A549 (cell line): ENCODE results near the gene ENTPD8. TPM values are rescaled to one million over a fixed set of nuclear protein-coding genes. Genes with fewer than 3 reads are reported as not detected.

Source experiments
- ATAC-seq, 2 experiments: fragments of 200-7000 bp in 1 of 2; fragments of >200 bp in 1 of 2; cut with Nextera tagmentation in 1 of 2; cut with Tn5 transposase in 1 of 2; 3 replicates each; pipeline versions ENCODE4 v1.8.0 to v1.9.1; 2018 to 2020; ENCODE audit warnings: mild to moderate bottlenecking in 1 of 2, moderate library complexity in 1 of 2
- CTCF ChIA-PET: fragments of 300-600 bp; sonication (Branson Sonifier 250); formaldehyde crosslinking; extraction: SDS; loops from one replicate; lab custom pipeline; 2021; ENCODE audit warnings: antibody characterized with exemption, inconsistent platforms; lab: Yijun Ruan, JAX
- POLR2A ChIA-PET: fragments of 350-600 bp; formaldehyde crosslinking; extraction: SDS; loops from one replicate; lab custom pipeline; 2021; ENCODE audit warnings: antibody characterized with exemption, inconsistent platforms; lab: Yijun Ruan, JAX
- DNase-seq, 2 experiments: peaks; one replicate each; pipeline versions ENCODE4 v3.0.0 to v3.0.0-alpha.2; 2011 to 2016; ENCODE audit warnings: low read depth in 1 of 2, low spot score in 1 of 2
- FAIRE-seq: peaks from 2 replicates; lab custom pipeline; 2011; peaks lifted over from hg19 to GRCh38; lab: Jason Lieb, UNC
- H3K27ac ChIP-seq, 2 experiments: fragments of >200 bp; sonication (Bioruptor Twin); formaldehyde crosslinking; 3 replicates each; pipeline ENCODE4 v1.5.1; 2016 to 2017
- H3K4me1 ChIP-seq: fragments of >200 bp; sonication (Bioruptor Twin); formaldehyde crosslinking; 3 replicates; pipeline ENCODE4 v1.6.1; 2016
- H3K4me2 ChIP-seq: fragments of >200 bp; sonication (Bioruptor Twin); formaldehyde crosslinking; 3 replicates; pipeline ENCODE4 v1.6.1; 2016
- H3K4me3 ChIP-seq: fragments of >200 bp; sonication (Bioruptor Twin); formaldehyde crosslinking; 3 replicates; pipeline ENCODE4 v1.5.1; 2016
- H3K9me3 ChIP-seq: fragments of >200 bp; sonication (Bioruptor Twin); formaldehyde crosslinking; 3 replicates; pipeline ENCODE4 v1.6.1; 2016
- CEBPB ChIP-seq, 2 experiments: fragments of >200 bp in 1 of 2; sonication (Bioruptor Twin) in 1 of 2; formaldehyde crosslinking in 1 of 2; IDR thresholded peaks; 2 replicates each; pipeline ENCODE4 v1.6.1; 2012 to 2016
- CHD2 ChIP-seq: fragments of 150-350 bp; IDR thresholded peaks from 2 replicates; pipeline ENCODE4 v1.6.1; 2014; ENCODE audit warnings: low read length; ENCODE audit not compliant: partially characterized antibody
- EHMT2 ChIP-seq: fragments of 200-600 bp; sonication (generic); IDR thresholded peaks from 2 replicates; pipeline ENCODE4 v1.6.1; 2016; ENCODE audit warnings: antibody characterized with exemption, low read depth, mild to moderate bottlenecking, moderate library complexity
- EP300 ChIP-seq, 2 experiments: fragments of >200 bp; sonication (Bioruptor Twin); formaldehyde crosslinking; IDR thresholded peaks; 2 replicates in 1 of 2; 3 replicates in 1 of 2; pipeline ENCODE4 v1.6.1; 2016 to 2017
- HDAC2 ChIP-seq: fragments of 200-600 bp; sonication (generic); IDR thresholded peaks from 2 replicates; pipeline ENCODE4 v1.6.1; 2016
- HEYL ChIP-seq: fragments of 250-450 bp; sonication (Bioruptor Pico); IDR thresholded peaks from 2 replicates; pipeline ENCODE4 v1.8.0; 2021; ENCODE audit warnings: mild to moderate bottlenecking, moderate library complexity
- HOXB13 ChIP-seq: fragments of 250-450 bp; sonication (Bioruptor Pico); IDR thresholded peaks from 2 replicates; pipeline ENCODE4 v1.5.0; 2020; ENCODE audit warnings: low read depth, mild to moderate bottlenecking, moderate library complexity
- MYC ChIP-seq: IDR thresholded peaks from 2 replicates; pipeline ENCODE4 v1.6.1; 2012; ENCODE audit warnings: mild to moderate bottlenecking, inconsistent platforms, low read length, improper control_type of control experiment, borderline replicate concordance
- NFE2L2 ChIP-seq: fragments of 150-350 bp; conservative IDR thresholded peaks from 2 replicates; pipeline ENCODE4 v1.6.1; 2014; ENCODE audit warnings: low read length
- NR3C1 ChIP-seq: fragments of >200 bp; sonication (Bioruptor Twin); formaldehyde crosslinking; IDR thresholded peaks from 3 replicates; pipeline ENCODE4 v1.6.1; 2017
- PBX3 ChIP-seq: IDR thresholded peaks from 2 replicates; pipeline ENCODE4 v1.6.1; 2012
- RCOR1 ChIP-seq: fragments of 150-350 bp; IDR thresholded peaks from 2 replicates; pipeline ENCODE4 v1.6.1; 2014; ENCODE audit warnings: antibody characterized with exemption, low read length, low read depth
- TP53 ChIP-seq: fragments of 250-450 bp; sonication (Bioruptor Pico); IDR thresholded peaks from 2 replicates; pipeline ENCODE4 v1.5.0; 2021; ENCODE audit warnings: mild to moderate bottlenecking, moderate library complexity
- WGBS: methylation state at CpG from one replicate; pipeline ENCODE4 v1.1.6; 2017; ENCODE audit errors: missing lambda C conversion rate; 5-methylcytosine and 5-hydroxymethylcytosine counted together
- polyA plus RNA-seq, 4 experiments: library from polyadenylated mRNA; depleted of rRNA in 3 of 4; stranded (reverse); fragments of >200 nt; fragmentation: RNase III in 1 of 4; extraction: RNeasy Plus Mini Kit Qiagen cat#74134 plus additional on column Dnase treatment in 1 of 4; gene quantifications; 2 replicates in 3 of 4; 3 replicates in 1 of 4; pipeline ENCODE4 v1.2.3, GENCODE V29; 2011 to 2017
- TF ChIP-seq, protein P1 (sequence below): fragments of 250-450 bp; sonication (Bioruptor Pico); IDR thresholded peaks from 2 replicates; pipeline ENCODE4 v1.5.0; 2021; ENCODE audit warnings: mild to moderate bottlenecking, moderate library complexity, borderline replicate concordance
- TF ChIP-seq, protein P2 (sequence below): fragments of 150-350 bp; IDR thresholded peaks from 2 replicates; pipeline ENCODE4 v1.6.1; 2014; ENCODE audit warnings: low read depth, mild to moderate bottlenecking, low read length
- TF ChIP-seq, protein P3 (sequence below): IDR thresholded peaks from 2 replicates; pipeline ENCODE4 v1.6.1; 2012; ENCODE audit warnings: low read depth, borderline replicate concordance

ENTPD8 gene
- polyA plus RNA-seq, 2 of the 4 experiments (the other 2 are of a cell fraction) = 0.18 to 0.36 TPM

DNA sequence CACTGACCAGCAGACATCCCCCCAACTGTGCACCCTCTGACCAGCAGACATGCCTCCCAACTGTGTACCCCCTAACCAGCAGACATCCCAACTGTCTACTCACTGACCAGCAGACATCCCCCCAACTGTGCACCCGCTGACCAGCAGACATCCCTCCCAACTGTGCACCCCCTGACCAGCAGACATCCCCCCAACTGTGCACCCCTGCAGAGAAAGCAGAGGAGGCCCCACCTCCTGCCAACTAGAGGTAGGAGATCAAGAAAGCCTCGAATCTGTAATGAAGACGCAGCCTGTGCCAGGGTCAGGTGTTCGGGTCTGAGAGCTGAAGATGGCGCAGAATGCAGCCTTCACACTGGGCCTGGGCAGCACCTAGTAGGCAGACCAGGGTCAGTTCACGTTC lies 47.7 kb upstream of the ENTPD8 start (continued):
- TF ChIP-seq, protein P1, sequence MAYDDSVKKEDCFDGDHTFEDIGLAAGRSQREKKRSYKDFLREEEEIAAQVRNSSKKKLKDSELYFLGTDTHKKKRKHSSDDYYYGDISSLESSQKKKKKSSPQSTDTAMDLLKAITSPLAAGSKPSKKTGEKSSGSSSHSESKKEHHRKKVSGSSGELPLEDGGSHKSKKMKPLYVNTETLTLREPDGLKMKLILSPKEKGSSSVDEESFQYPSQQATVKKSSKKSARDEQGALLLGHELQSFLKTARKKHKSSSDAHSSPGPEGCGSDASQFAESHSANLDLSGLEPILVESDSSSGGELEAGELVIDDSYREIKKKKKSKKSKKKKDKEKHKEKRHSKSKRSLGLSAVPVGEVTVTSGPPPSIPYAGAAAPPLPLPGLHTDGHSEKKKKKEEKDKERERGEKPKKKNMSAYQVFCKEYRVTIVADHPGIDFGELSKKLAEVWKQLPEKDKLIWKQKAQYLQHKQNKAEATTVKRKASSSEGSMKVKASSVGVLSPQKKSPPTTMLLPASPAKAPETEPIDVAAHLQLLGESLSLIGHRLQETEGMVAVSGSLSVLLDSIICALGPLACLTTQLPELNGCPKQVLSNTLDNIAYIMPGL = no peak
- TF ChIP-seq HOXB13 (CRISPR knock-in tag) (no peak), HEYL (CRISPR knock-in tag) (no peak), RCOR1 (no peak), CEBPB (IDR thresholded peaks at IDR 0.05) (no peak), MYC (no peak), HDAC2 (no peak), NFE2L2 (no peak)

- ChIA-PET POLR2A (no interaction called here), CTCF (interaction anchor here (2.1 kb wide), 1 partner anchor 10 kb away, joined by 6 read pairs; no protein-coding TSS in a partner anchor)
- ATAC-seq (no peak), DNase-seq (no peak), FAIRE-seq (no peak)
- H3K4me1 ChIP-seq = no peaks in the 10 kb centered on the region
- 85% methylated on average over 6 of the region's 6 CpGs for WGBS
- TF ChIP-seq NR3C1 = no peak
- no peak for TF ChIP-seq TP53
- TF ChIP-seq CHD2 = no peak
- TF ChIP-seq, protein P2, sequence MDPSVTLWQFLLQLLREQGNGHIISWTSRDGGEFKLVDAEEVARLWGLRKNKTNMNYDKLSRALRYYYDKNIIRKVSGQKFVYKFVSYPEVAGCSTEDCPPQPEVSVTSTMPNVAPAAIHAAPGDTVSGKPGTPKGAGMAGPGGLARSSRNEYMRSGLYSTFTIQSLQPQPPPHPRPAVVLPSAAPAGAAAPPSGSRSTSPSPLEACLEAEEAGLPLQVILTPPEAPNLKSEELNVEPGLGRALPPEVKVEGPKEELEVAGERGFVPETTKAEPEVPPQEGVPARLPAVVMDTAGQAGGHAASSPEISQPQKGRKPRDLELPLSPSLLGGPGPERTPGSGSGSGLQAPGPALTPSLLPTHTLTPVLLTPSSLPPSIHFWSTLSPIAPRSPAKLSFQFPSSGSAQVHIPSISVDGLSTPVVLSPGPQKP = no peak
- no peak for TF ChIP-seq NFE2L2
- H3K4me2 ChIP-seq = no peak overlapping the region
- no peak overlapping the region for H3K4me3 ChIP-seq
- no peak overlapping the region for H3K27ac ChIP-seq
- H3K9me3 ChIP-seq = no peaks in the 10 kb centered on the region
Measured at GRCh38 chr9:137488327-137488653, 47.1 kb upstream of the ENTPD8 start.

- FAIRE-seq (no peak), DNase-seq (no peak), ATAC-seq (no peak)
- POLR2A ChIA-PET = no interaction called here
- Histone ChIP-seq H3K27ac (no peak overlapping the region), H3K4me2 (no peak overlapping the region), H3K9me3 (no peaks in the 10 kb centered on the region), H3K4me3 (no peak overlapping the region), H3K4me1 (peaks cover 1% of the 10 kb centered on the region; the same call in 1 of the 3 replicates)
- CTCF ChIA-PET = interaction anchor here (1.3 to 2.1 kb wide), 3 partner anchors 9 to 184 kb away, joined by 3 to 6 read pairs (median 3); no protein-coding TSS in a partner anchor
- 87% methylated on average over 38 of the region's 41 CpGs for WGBS
- TF ChIP-seq PBX3 (no peak), RCOR1 (no peak), EP300 (IDR thresholded peaks at IDR 0.05) (no peak)
Measured at GRCh38 chr9:137487454-137488326, 46.5 kb upstream of the ENTPD8 start.

DNA sequence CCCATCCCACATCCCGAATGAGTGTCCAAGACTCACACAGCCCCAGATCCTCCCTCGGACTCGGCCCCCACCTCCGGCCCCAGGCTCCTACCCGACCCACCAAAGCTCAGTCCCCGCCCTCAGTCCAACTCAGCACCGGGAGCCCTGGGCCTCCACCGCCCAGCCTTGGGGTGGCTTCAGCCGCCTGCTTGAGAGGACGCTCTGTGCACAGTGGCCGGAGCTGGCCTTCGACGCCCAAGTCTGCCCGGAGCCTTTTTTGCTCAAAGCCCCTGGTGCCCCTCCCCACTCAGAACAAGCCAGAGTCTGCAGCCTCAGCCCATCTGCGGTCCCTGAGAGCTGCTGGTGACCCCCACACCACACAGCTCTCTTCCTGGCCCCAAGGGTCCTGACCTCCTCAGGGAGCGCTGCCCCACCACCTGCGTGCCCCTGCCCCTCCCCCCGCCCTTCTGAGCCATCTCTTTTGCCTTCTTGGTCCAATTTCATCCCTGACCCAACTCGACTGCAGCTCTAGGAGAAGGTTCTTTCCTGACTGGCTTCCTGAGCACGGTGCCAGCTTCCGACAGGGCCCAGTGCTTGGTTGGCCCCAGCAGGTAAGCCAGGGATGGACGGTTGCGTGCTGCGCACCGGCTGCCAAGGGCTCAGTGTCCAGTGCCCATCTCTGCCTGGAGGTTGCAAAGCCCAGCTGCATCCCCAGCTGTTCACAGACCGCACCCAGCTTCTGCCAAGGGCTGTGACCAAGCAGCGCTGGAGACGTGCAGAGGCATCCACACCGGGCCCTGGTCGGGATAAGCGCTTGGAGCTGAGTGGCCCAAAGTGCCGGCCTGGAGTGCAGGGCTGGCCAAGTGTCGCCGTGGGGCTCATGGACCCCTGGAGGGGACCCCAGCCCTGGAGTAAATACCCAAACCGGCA lies 45.6 kb upstream of the ENTPD8 start:
- no peak overlapping the region for H3K4me2 ChIP-seq
- no peak overlapping the region for H3K27ac ChIP-seq
- TF ChIP-seq NFE2L2 (no peak), EP300 (IDR thresholded peaks at IDR 0.05) (no peak), EHMT2 (no peak)
- TF ChIP-seq, protein P3, sequence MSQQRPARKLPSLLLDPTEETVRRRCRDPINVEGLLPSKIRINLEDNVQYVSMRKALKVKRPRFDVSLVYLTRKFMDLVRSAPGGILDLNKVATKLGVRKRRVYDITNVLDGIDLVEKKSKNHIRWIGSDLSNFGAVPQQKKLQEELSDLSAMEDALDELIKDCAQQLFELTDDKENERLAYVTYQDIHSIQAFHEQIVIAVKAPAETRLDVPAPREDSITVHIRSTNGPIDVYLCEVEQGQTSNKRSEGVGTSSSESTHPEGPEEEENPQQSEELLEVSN = no peak
- no peaks in the 10 kb centered on the region for H3K9me3 ChIP-seq
- H3K4me3 ChIP-seq = no peak overlapping the region
- ChIA-PET POLR2A (no interaction called here), CTCF (interaction anchor here (0.8 to 2.1 kb wide), 5 partner anchors 8 to 183 kb away, joined by 3 to 6 read pairs (median 3); no protein-coding TSS in a partner anchor)
- peaks cover 10% of the 10 kb centered on the region for H3K4me1 ChIP-seq
- WGBS = 86% methylated on average over 30 of the region's 35 CpGs
- FAIRE-seq (no peak), DNase-seq (no peak), ATAC-seq (no peak)
